Lower leg skin (tissue), 3 donors: ENCODE data around the gene ZNF575.

Experiments used
- CTCF ChIP-seq, 3 donors: fragments of 450-650 bp; IDR thresholded peaks; one replicate each; pipeline ENCODE4 v1.5.1; 2016; ENCODE audit warnings: antibody characterized with exemption in 3 of 3, mild to moderate bottlenecking in 3 of 3, moderate library complexity in 2 of 3
- POLR2A ChIP-seq, 2 donors: fragments of 450-650 bp; IDR thresholded peaks; one replicate each; pipeline ENCODE4 v1.6.1; 2016 to 2017; ENCODE audit warnings: antibody characterized with exemption in 2 of 2, mild to moderate bottlenecking in 1 of 2, moderate library complexity in 1 of 2

GRCh38 chr19:43532571-43532961, 422 bp upstream of the ZNF575 start:
- no peak for TF ChIP-seq CTCF (IDR thresholded peaks at IDR 0.05)
- no peak for TF ChIP-seq POLR2A (IDR thresholded peaks at IDR 0.05)
